Measurements from ENCODE around the gene CLRN3.

CLRN3 gene

GRCh38 chr10:127907411-127908105, 14.8 kb upstream of the CLRN3 start:
- DNase-seq (ENCODE audit: low read depth): no peak
- H3K4me3 ChIP-seq (ENCODE audit: low read depth, low read length): no peak overlapping the region
- TF ChIP-seq CTCF (IDR thresholded peaks at IDR 0.05; ENCODE audit: insufficient read depth, low read depth, low read length, missing control alignments): no peak

GRCh38 chr10:127906548-127907377, 14.0 kb upstream of the CLRN3 start, which contains the start of gene PTPRE:
Gene PTPRE, plus strand, starts transcription at chr10:127907103. Its CDS starts 133,779 bp downstream, at chr10:128040882.
- peak; percentile 45 for DNase-seq (ENCODE audit: low read depth)
- TF ChIP-seq CTCF (IDR thresholded peaks at IDR 0.05; ENCODE audit: insufficient read depth, low read depth, low read length, missing control alignments): peak; percentile 56
- H3K4me3 ChIP-seq (ENCODE audit: low read depth, low read length): no peak within 1 kb of the TSS

GRCh38 chr10:127905848-127906261, 13.1 kb upstream of the CLRN3 start:
- no peak for TF ChIP-seq CTCF (IDR thresholded peaks at IDR 0.05; ENCODE audit: insufficient read depth, low read depth, low read length, missing control alignments)
- no peak overlapping the region for H3K4me3 ChIP-seq (ENCODE audit: low read depth, low read length)
- no peak for DNase-seq (ENCODE audit: low read depth)

- no peak for TF ChIP-seq CTCF (IDR thresholded peaks at IDR 0.05; ENCODE audit: insufficient read depth, low read depth, low read length, missing control alignments)
- no peak for DNase-seq (ENCODE audit: low read depth)
- no peak overlapping the region for H3K4me3 ChIP-seq (ENCODE audit: low read depth, low read length)
These were observed 12.5 kb upstream of the CLRN3 start for GRCh38 chr10:127905001-127905847.

GRCh38 chr10:127904311-127905000, 11.7 kb upstream of the CLRN3 start:
- no peak for TF ChIP-seq CTCF (IDR thresholded peaks at IDR 0.05; ENCODE audit: insufficient read depth, low read depth, low read length, missing control alignments)
- H3K4me3 ChIP-seq (ENCODE audit: low read depth, low read length): no peak overlapping the region
- no peak for DNase-seq (ENCODE audit: low read depth)

- no peak for TF ChIP-seq CTCF (IDR thresholded peaks at IDR 0.05; ENCODE audit: insufficient read depth, low read depth, low read length, missing control alignments)
- H3K4me3 ChIP-seq (ENCODE audit: low read depth, low read length): no peak overlapping the region
- no peak for DNase-seq (ENCODE audit: low read depth)
These were observed 11.0 kb upstream of the CLRN3 start for GRCh38 chr10:127903789-127904188.
